MM.1S (cell line): ENCODE measurements around the gene SORCS2.

Experiments
- CTCF ChIP-seq: fragments of 300-600 bp; sonication (generic); IDR thresholded peaks from 2 replicates; pipeline ENCODE4 v1.5.1; 2016; ENCODE audit warnings: antibody characterized with exemption, low read length, mixed read lengths
- EZH2 ChIP-seq: fragments of 300-600 bp; sonication (generic); optimal IDR thresholded peaks from 2 replicates; pipeline ENCODE3; 2017; ENCODE audit warnings: low read depth, mild to moderate bottlenecking, antibody characterized with exemption, low read length, mixed read lengths
- EZH2phosphoT487 ChIP-seq: fragments of 300-600 bp; sonication (generic); IDR thresholded peaks from 2 replicates; pipeline ENCODE4 v1.6.1; 2018; ENCODE audit warnings: antibody characterized with exemption, low read length

GRCh38 chr4:7634661-7635251 is 442.4 kb downstream of the SORCS2 start:
- TF ChIP-seq CTCF, result no peak
- TF ChIP-seq EZH2, result no peak
- no peak for TF ChIP-seq EZH2phosphoT487
